MM.1S (cell line): Measurements from ENCODE around the gene C22orf15.

Source experiments
- DNase-seq: peaks from one replicate; pipeline ENCODE4 v3.0.0-alpha.2; 2015
- H2AFZ ChIP-seq: fragments of 300-600 bp; sonication (generic); 2 replicates; pipeline ENCODE4 v1.6.0; 2016; ENCODE audit warnings: antibody characterized with exemption, low read length
- H3F3A ChIP-seq: fragments of 300-600 bp; sonication (generic); 2 replicates; pipeline ENCODE4 v1.6.1; 2016; ENCODE audit warnings: mild to moderate bottlenecking, antibody characterized with exemption, low read length, moderate library complexity, mixed read lengths; ENCODE audit not compliant: insufficient read depth
- H3K27ac ChIP-seq: fragments of 300-600 bp; sonication (generic); 2 replicates; pipeline ENCODE4 v1.5.1; 2016; ENCODE audit warnings: mild to moderate bottlenecking, low read length
- H3K27me3 ChIP-seq: fragments of 300-600 bp; sonication (generic); replicated peaks from 2 replicates; pipeline ENCODE4 v1.6.0; 2016; ENCODE audit warnings: low read length; ENCODE audit not compliant: insufficient read depth
- H3K36me3 ChIP-seq: fragments of 300-600 bp; sonication (generic); replicated peaks from 2 replicates; pipeline ENCODE4 v1.6.1; 2016; ENCODE audit warnings: mild to moderate bottlenecking, low read length, mixed read lengths; ENCODE audit not compliant: insufficient read depth
- H3K4me1 ChIP-seq: fragments of 300-600 bp; sonication (generic); 2 replicates; pipeline ENCODE4 v1.6.1; 2016; ENCODE audit warnings: low read length, mixed read lengths
- H3K4me2 ChIP-seq: fragments of 300-600 bp; sonication (generic); 2 replicates; pipeline ENCODE4 v1.6.0; 2016; ENCODE audit warnings: low read depth, low read length
- H3K4me3 ChIP-seq: fragments of 300-600 bp; sonication (generic); 2 replicates; pipeline ENCODE4 v1.5.1; 2016; ENCODE audit warnings: low read length, mixed read lengths
- H3K79me2 ChIP-seq: fragments of 300-600 bp; sonication (generic); 2 replicates; pipeline ENCODE4 v1.6.1; 2016; ENCODE audit warnings: mixed run types, low read length, mixed read lengths
- H3K9ac ChIP-seq: fragments of 300-600 bp; sonication (generic); 2 replicates; pipeline ENCODE4 v1.6.1; 2016; ENCODE audit warnings: low read length, mixed read lengths
- H3K9me2 ChIP-seq: fragments of 300-600 bp; sonication (generic); replicated peaks from 2 replicates; pipeline ENCODE4 v1.6.1; 2016; ENCODE audit warnings: mild to moderate bottlenecking, low read length, mixed read lengths; ENCODE audit not compliant: insufficient read depth
- H3K9me3 ChIP-seq: fragments of 300-600 bp; sonication (generic); replicated peaks from 2 replicates; pipeline ENCODE4 v1.6.1; 2016; ENCODE audit warnings: mild to moderate bottlenecking, low read length, mixed read lengths; ENCODE audit not compliant: insufficient read depth
- H4K20me1 ChIP-seq: fragments of 300-600 bp; sonication (generic); 2 replicates; pipeline ENCODE4 v1.6.1; 2016; ENCODE audit warnings: mild to moderate bottlenecking, low read length, moderate library complexity, mixed read lengths; ENCODE audit not compliant: insufficient read depth
- EZH2 ChIP-seq: fragments of 300-600 bp; sonication (generic); optimal IDR thresholded peaks from 2 replicates; pipeline ENCODE3; 2017; ENCODE audit warnings: low read depth, mild to moderate bottlenecking, antibody characterized with exemption, low read length, mixed read lengths
- EZH2phosphoT487 ChIP-seq: fragments of 300-600 bp; sonication (generic); IDR thresholded peaks from 2 replicates; pipeline ENCODE4 v1.6.1; 2018; ENCODE audit warnings: antibody characterized with exemption, low read length
- TF ChIP-seq, protein P1 (sequence below): fragments of 300-600 bp; sonication (generic); IDR thresholded peaks from 2 replicates; pipeline ENCODE4 v1.5.1; 2016; ENCODE audit warnings: antibody characterized with exemption, low read length, mixed read lengths

The C22orf15 gene

DNA sequence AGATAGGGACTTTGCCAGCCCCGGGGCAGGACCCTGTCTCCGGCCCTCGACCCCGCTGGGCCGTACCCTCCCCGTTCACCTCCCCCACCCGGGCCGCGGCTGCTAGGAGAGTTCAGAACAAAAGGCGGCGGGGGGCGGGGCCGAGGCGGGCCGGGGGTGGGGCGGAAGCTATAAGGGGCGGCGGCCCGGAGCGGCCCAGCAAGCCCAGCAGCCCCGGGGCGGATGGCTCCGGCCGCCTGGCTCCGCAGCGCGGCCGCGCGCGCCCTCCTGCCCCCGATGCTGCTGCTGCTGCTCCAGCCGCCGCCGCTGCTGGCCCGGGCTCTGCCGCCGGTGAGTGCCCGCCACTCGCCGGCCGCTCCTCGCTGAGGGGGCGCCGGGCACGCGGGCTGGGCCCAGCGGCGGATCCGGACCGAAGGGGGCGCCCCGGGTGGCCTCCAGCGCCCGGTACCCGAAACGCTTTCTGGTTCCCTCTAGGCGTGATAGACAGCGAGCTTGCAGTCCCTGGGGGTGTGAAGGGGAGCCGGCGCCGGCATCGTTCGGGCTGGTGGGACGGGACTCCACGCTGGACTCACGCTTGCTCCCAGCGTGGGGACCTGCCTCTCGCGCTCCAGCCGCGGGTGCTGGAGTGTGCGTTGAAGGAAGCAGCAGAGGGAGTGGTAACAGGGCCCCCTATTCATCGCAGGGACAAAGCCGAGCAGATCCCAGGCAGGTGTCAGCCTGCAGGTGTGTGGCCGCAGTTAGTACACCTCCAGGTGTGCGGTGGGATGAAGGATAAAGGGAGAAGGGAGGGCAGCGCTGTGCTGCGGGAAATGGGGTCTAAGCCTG, 10.1 kb downstream of the C22orf15 start, which contains the start of gene MMP11:
Gene MMP11, plus strand, starts transcription at position 201 of the 825 bp plus-strand sequence. Its CDS starts 22 bp downstream, at position 223.
- Histone ChIP-seq H2AFZ (peak within 1 kb of the TSS; percentile 94), H4K20me1 (no peaks in the 10 kb centered on the region), H3K27ac (no peak within 1 kb of the TSS), H3K79me2 (peaks cover 4% of the 10 kb centered on the region), H3F3A (peaks cover 12% of the 10 kb centered on the region), H3K4me2 (peak within 1 kb of the TSS; percentile 98), H3K4me3 (peak within 1 kb of the TSS; percentile 59), H3K9me2 (no peaks in the 10 kb centered on the region), H3K9ac (peak within 1 kb of the TSS; percentile 38; the same call in 1 of the 2 replicates), H3K4me1 (peaks cover 14% of the 10 kb centered on the region), H3K36me3 (no peaks in the 10 kb centered on the region), H3K27me3 (no peaks in the 10 kb centered on the region), H3K9me3 (no peaks in the 10 kb centered on the region)
- TF ChIP-seq EZH2phosphoT487 (no peak), EZH2 (no peak)
- DNase-seq, result peak; percentile 60

DNA sequence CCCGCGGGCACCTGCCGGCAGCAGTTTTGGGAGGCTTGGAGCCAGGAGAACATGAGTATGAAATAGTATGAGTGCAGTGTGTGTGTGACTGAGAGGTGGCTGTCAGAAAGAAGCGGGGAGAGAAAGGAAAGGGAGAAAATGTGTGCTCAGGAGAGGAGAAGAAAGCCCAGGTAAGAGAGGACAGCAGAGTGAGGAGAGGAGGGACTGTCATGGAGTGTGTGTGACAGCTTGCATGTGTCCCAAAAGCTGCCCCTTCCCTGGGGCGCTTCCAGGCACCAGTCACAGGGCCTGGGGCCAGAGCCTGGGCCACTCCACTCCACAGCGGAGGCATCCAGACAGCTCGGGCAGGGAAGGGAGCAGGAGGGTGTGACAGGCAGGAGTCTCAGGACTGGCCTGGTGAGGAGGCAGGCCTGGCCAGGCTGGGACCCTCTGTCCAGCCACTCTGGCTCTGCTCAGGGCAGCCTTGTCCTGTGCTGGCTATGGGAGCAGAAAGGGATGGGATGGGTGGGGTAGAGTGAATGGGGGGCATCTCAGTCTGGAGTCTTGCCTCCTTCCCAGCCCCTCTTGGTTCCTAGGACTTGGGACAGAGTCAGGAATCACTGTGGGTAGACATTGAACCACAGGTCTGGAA, 10.8 kb downstream of the C22orf15 start:
- Histone ChIP-seq H3K9ac (peak overlapping the region; percentile 38; the same call in 1 of the 2 replicates), H3K9me2 (no peaks in the 10 kb centered on the region), H3K4me1 (peaks cover 14% of the 10 kb centered on the region), H3K27ac (no peak overlapping the region), H3F3A (peaks cover 12% of the 10 kb centered on the region), H4K20me1 (no peaks in the 10 kb centered on the region), H3K9me3 (no peaks in the 10 kb centered on the region), H3K27me3 (no peaks in the 10 kb centered on the region), H3K79me2 (no peaks in the 10 kb centered on the region), H3K4me3 (peak overlapping the region; percentile 55; the same call in 1 of the 2 replicates), H2AFZ (peak overlapping the region; percentile 82; the same call in 1 of the 2 replicates), H3K4me2 (peak overlapping the region; percentile 98), H3K36me3 (no peaks in the 10 kb centered on the region)
- no peak for TF ChIP-seq EZH2phosphoT487
- TF ChIP-seq, protein P1, sequence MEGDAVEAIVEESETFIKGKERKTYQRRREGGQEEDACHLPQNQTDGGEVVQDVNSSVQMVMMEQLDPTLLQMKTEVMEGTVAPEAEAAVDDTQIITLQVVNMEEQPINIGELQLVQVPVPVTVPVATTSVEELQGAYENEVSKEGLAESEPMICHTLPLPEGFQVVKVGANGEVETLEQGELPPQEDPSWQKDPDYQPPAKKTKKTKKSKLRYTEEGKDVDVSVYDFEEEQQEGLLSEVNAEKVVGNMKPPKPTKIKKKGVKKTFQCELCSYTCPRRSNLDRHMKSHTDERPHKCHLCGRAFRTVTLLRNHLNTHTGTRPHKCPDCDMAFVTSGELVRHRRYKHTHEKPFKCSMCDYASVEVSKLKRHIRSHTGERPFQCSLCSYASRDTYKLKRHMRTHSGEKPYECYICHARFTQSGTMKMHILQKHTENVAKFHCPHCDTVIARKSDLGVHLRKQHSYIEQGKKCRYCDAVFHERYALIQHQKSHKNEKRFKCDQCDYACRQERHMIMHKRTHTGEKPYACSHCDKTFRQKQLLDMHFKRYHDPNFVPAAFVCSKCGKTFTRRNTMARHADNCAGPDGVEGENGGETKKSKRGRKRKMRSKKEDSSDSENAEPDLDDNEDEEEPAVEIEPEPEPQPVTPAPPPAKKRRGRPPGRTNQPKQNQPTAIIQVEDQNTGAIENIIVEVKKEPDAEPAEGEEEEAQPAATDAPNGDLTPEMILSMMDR, result no peak
- no peak for TF ChIP-seq EZH2
- DNase-seq, result no peak

DNA sequence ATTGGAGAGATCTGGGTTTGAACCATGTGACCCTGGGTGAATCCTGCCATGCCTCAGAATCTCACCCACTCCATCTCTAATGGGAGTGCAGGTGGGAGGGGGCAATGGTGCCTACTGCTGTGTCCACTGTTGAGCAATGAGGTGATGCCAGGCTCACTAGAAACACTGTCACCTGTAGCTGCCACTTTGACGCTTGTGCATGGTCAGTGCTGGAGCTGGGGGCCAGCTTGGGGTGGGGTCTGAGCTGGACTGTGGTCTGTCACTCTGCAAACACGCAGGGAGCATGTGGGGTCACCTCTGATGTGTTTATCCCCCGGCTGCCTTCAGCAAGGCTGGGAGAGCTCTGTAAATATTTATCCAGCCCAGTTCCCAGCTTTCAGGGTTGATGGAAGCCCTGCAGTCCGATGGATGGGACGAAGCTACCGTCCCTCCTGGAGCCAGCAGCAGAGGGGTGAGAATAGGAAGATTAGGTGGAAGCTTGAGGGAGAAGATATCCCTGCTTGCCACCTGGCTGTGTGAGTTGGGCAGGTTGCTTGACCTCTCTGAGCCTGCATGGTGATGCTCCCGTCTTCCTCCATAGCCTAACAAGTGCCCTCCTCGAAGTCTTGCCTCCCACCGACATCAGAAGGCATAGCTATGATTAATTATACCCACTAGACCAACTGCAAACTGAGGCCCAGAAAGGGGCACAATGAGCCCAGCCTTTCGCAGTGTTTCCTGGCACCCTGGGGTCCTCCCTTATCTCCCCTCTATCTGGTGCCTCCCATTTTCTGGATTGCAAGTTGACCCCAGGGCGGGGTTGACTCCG, 11.5 kb downstream of the C22orf15 start:
- Histone ChIP-seq H3K4me3 (no peak overlapping the region), H3K27me3 (no peaks in the 10 kb centered on the region), H3K36me3 (no peaks in the 10 kb centered on the region), H3K9me2 (no peaks in the 10 kb centered on the region), H3K9ac (no peak overlapping the region), H3K4me1 (peaks cover 14% of the 10 kb centered on the region), H3K27ac (no peak overlapping the region), H2AFZ (no peak overlapping the region), H3K79me2 (no peaks in the 10 kb centered on the region), H4K20me1 (no peaks in the 10 kb centered on the region), H3K9me3 (no peaks in the 10 kb centered on the region), H3F3A (peaks cover 12% of the 10 kb centered on the region), H3K4me2 (no peak overlapping the region)
- TF ChIP-seq, protein P1, result no peak
- no peak for TF ChIP-seq EZH2phosphoT487
- no peak for TF ChIP-seq EZH2
- no peak for DNase-seq
